Natural killer cell (primary cell): ENCODE data around the gene TGM1. TPM values are rescaled to one million over a fixed set of nuclear protein-coding genes. Genes with fewer than 3 reads are reported as not detected.

Experiments used
- ATAC-seq, 3 donors: fragments of 150-1000 bp in 2 of 3; fragments of 200-7000 bp in 1 of 3; cut with Tn5 transposase; 1 replicate in 1 of 3; 2 replicates in 2 of 3; pipeline ENCODE4 v1.10.0; 2021; ENCODE audit warnings: mild to moderate bottlenecking in 2 of 3, moderate library complexity in 2 of 3
- DNase-seq, 2 donors: peaks; one replicate each; pipeline versions ENCODE4 v3.0.0 to v3.0.0-alpha.2; 2013 to 2021; ENCODE audit warnings: mixed read lengths in 1 of 2
- H3K27ac ChIP-seq: one replicate; pipeline ENCODE4 v1.5.1; 2013; ENCODE audit warnings: mild to moderate bottlenecking, low read length
- H3K27me3 ChIP-seq: one replicate; pipeline ENCODE4 v1.6.1; 2013; ENCODE audit warnings: low read length; ENCODE audit not compliant: control insufficient read depth, insufficient read depth
- H3K36me3 ChIP-seq: one replicate; pipeline ENCODE4 v1.6.1; 2013; ENCODE audit warnings: low read length; ENCODE audit not compliant: control insufficient read depth, insufficient read depth
- H3K4me1 ChIP-seq: one replicate; pipeline ENCODE4 v1.6.1; 2013; ENCODE audit warnings: low read length; ENCODE audit not compliant: control insufficient read depth, insufficient read depth
- H3K4me3 ChIP-seq: one replicate; pipeline ENCODE4 v1.5.1; 2013; ENCODE audit warnings: low read length
- H3K9me3 ChIP-seq: one replicate; pipeline ENCODE4 v1.6.1; 2013; ENCODE audit warnings: low read length; ENCODE audit not compliant: control insufficient read depth, insufficient read depth
- H3K27ac Mint-ChIP-seq, 2 donors: one replicate each; pipeline ENCODE4 v1.8.0; 2022; ENCODE audit warnings: mild to moderate bottlenecking in 2 of 2, mixed read lengths in 2 of 2, moderate library complexity in 1 of 2
- H3K27me3 Mint-ChIP-seq, 2 donors: one replicate each; pipeline ENCODE4 v1.8.0; 2022; ENCODE audit warnings: low read depth in 2 of 2, mixed read lengths in 2 of 2
- H3K36me3 Mint-ChIP-seq: one replicate; pipeline ENCODE4 v1.8.0; 2022; ENCODE audit warnings: mixed read lengths
- H3K4me1 Mint-ChIP-seq, 2 donors: one replicate each; pipeline ENCODE4 v1.8.0; 2022; ENCODE audit warnings: mixed read lengths in 2 of 2
- H3K4me3 Mint-ChIP-seq: one replicate; pipeline ENCODE4 v1.8.0; 2022; ENCODE audit warnings: mild to moderate bottlenecking, moderate library complexity, mixed read lengths
- H3K9me3 Mint-ChIP-seq, 2 donors: one replicate each; pipeline ENCODE4 v1.8.0; 2022; ENCODE audit warnings: mixed read lengths in 2 of 2
- CTCF ChIP-seq: fragments of 200-600 bp; IDR thresholded peaks from one replicate; pipeline ENCODE4 v1.8.0; 2022; ENCODE audit warnings: antibody characterized with exemption
- WGBS: methylation state at CpG from one replicate; pipeline ENCODE4 v1.1.7; 2013; ENCODE audit warnings: missing lambda C conversion rate; ENCODE audit not compliant: insufficient coverage; 5-methylcytosine and 5-hydroxymethylcytosine counted together
- intact Hi-C: fragments of 100-400 bp; cut with micrococcal nuclease; formaldehyde crosslinking; loops from one replicate; pipeline ENCODE4 v1.14.2; 2022
- total RNA-seq, 4 donors: library from RNA; stranded (reverse); fragments of 120-200 nt in 1 of 4; gene quantifications; one replicate each; pipeline versions ENCODE4 v1.2.3 to v1.2.4, GENCODE V29; 2013 to 2022

TGM1 gene
- total RNA-seq, 3 donors from 2014 or later (not counting 1 experiment from before 2014, with no cell fraction given): 1.7 to 4.9 (median 4.7) TPM

GRCh38 chr14:24266344-24267244 lies 3.6 kb upstream of the TGM1 start:
- no peak for TF ChIP-seq CTCF
- H3K27ac ChIP-seq: no peak overlapping the region
- 89% methylated on average over 18 of the region's 18 CpGs for whole genome bisulfite sequencing

GRCh38 chr14:24264298-24264697 lies 1.3 kb upstream of the TGM1 start:
- Mint-ChIP-seq H3K36me3 (peaks cover 11% of the 10 kb centered on the region), H3K4me3 (no peak overlapping the region), H3K4me1 (peaks cover 0 to 6% of the 10 kb centered on the region in 2 donors), H3K9me3 (no peaks in the 10 kb centered on the region), H3K27ac (no peak overlapping the region), H3K27me3 (no peaks in the 10 kb centered on the region)
- Histone ChIP-seq H3K27ac (no peak overlapping the region), H3K4me1 (no peaks in the 10 kb centered on the region), H3K9me3 (no peaks in the 10 kb centered on the region), H3K27me3 (no peaks in the 10 kb centered on the region), H3K4me3 (no peak overlapping the region), H3K36me3 (peaks cover 29% of the 10 kb centered on the region)
- no peak for ATAC-seq
- no peak for TF ChIP-seq CTCF
- WGBS: 96% methylated on average over 6 of the region's 6 CpGs
- intact Hi-C loops: no loop called here
- no peak for DNase-seq

More at GRCh38 chr14:24266344-24267244, 3.6 kb upstream of the TGM1 start:
- intact Hi-C loops: no loop called here
- no peaks in the 10 kb centered on the region for H3K9me3 Mint-ChIP-seq
- Histone ChIP-seq H3K4me1 (peaks cover 7% of the 10 kb centered on the region), H3K9me3 (no peaks in the 10 kb centered on the region), H3K36me3 (peaks cover 29% of the 10 kb centered on the region), H3K4me3 (no peak overlapping the region), H3K27me3 (no peaks in the 10 kb centered on the region)
- peak overlapping the region; percentile 3 for H3K4me3 Mint-ChIP-seq
- H3K36me3 Mint-ChIP-seq: peaks cover 11% of the 10 kb centered on the region
- DNase-seq: no peak
- peak overlapping the region in 1 of 2 donors; percentile 6 for H3K27ac Mint-ChIP-seq
- H3K4me1 Mint-ChIP-seq: peaks cover 11 to 15% of the 10 kb centered on the region in 2 donors
- ATAC-seq: no peak
- H3K27me3 Mint-ChIP-seq: no peaks in the 10 kb centered on the region

GRCh38 chr14:24263848-24264247 lies 871 bp upstream of the TGM1 start:
- H3K9me3 ChIP-seq: no peaks in the 10 kb centered on the region
- 93% methylated on average over 6 of the region's 6 CpGs for WGBS
- no peak overlapping the region for H3K27ac ChIP-seq
- no peak overlapping the region for H3K4me3 ChIP-seq
- no peak for TF ChIP-seq CTCF
- no peaks in the 10 kb centered on the region for H3K4me1 ChIP-seq
- DNase-seq (no peak), ATAC-seq (no peak)
- Mint-ChIP-seq H3K9me3 (no peaks in the 10 kb centered on the region), H3K27me3 (no peaks in the 10 kb centered on the region), H3K27ac (no peak overlapping the region), H3K36me3 (peaks cover 11% of the 10 kb centered on the region), H3K4me1 (peaks cover 0 to 6% of the 10 kb centered on the region in 2 donors), H3K4me3 (no peak overlapping the region)
- H3K36me3 ChIP-seq: peaks cover 26% of the 10 kb centered on the region
- no peaks in the 10 kb centered on the region for H3K27me3 ChIP-seq
- intact Hi-C loops: no loop called here
